Fibroblast of mammary gland (primary cell): ENCODE data around the gene IRAK3.
A peak's percentile ranks its signal among the peaks of the same experiment; 100 is the strongest.
"Not testable (repeated sequence)": the region's sequence is repeated elsewhere in the genome, so short reads cannot be mapped to it uniquely, and the experiment has no call there.

Experiments used
- DNase-seq: peaks from one replicate; pipeline ENCODE4 v3.0.0-alpha.2; 2010; ENCODE audit warnings: low read depth
- H3K4me3 ChIP-seq: 2 replicates; pipeline ENCODE4 v1.5.1; 2011; ENCODE audit warnings: low read depth, mild to moderate bottlenecking, low read length, moderate library complexity; ENCODE audit not compliant: control insufficient read depth
- CTCF ChIP-seq: conservative IDR thresholded peaks from 2 replicates; pipeline ENCODE4 v1.5.1; 2011; ENCODE audit warnings: low read depth, low read length, inconsistent platforms; ENCODE audit not compliant: control insufficient read depth, insufficient read depth

Gene IRAK3

GRCh38 chr12:66217342-66217917 lies 28.4 kb downstream of the IRAK3 start:
- TF ChIP-seq CTCF: no peak
- H3K4me3 ChIP-seq: no peak overlapping the region
- no peak for DNase-seq

GRCh38 chr12:66228462-66228861 lies 39.4 kb downstream of the IRAK3 start:
- no peak overlapping the region for H3K4me3 ChIP-seq
- no peak for TF ChIP-seq CTCF
- no peak for DNase-seq

GRCh38 chr12:66232263-66232662 lies 43.2 kb downstream of the IRAK3 start:
- DNase-seq: no peak
- H3K4me3 ChIP-seq: no peak overlapping the region
- TF ChIP-seq CTCF: no peak

- not testable (repeated sequence) for H3K4me3 ChIP-seq
- peak; percentile 43 for DNase-seq
Observed at GRCh38 chr12:66234037-66234693, 45.2 kb downstream of the IRAK3 start.

- H3K4me3 ChIP-seq: peak overlapping the region; percentile 55
- peak; percentile 49 for DNase-seq
Observed at GRCh38 chr12:66234773-66235625, 46.0 kb downstream of the IRAK3 start.

- peak overlapping the region; percentile 55 for H3K4me3 ChIP-seq
Observed at GRCh38 chr12:66235626-66236281, 46.7 kb downstream of the IRAK3 start.

GRCh38 chr12:66236282-66236675 lies 47.3 kb downstream of the IRAK3 start:
- H3K4me3 ChIP-seq, DNase-seq: not testable (repeated sequence)

More at GRCh38 chr12:66235626-66236281, 46.7 kb downstream of the IRAK3 start:
- peak; percentile 30 for DNase-seq
- peak; percentile 14 for TF ChIP-seq CTCF

- no peak for DNase-seq
- H3K4me3 ChIP-seq: no peak overlapping the region
- TF ChIP-seq CTCF: no peak
Observed at GRCh38 chr12:66236969-66237368, 48.0 kb downstream of the IRAK3 start.
